Mesendoderm (in vitro differentiated cells): ENCODE results near the gene ARL13B.

ENCODE experiments used
- DNase-seq: peaks from one replicate; pipeline ENCODE4 v3.0.0; 2013
- H2AK5ac ChIP-seq: 2 replicates; pipeline ENCODE4 v1.6.1; 2013; ENCODE audit warnings: low read length, inconsistent platforms
- H2BK120ac ChIP-seq: 2 replicates; pipeline ENCODE4 v1.6.1; 2013; ENCODE audit warnings: low read depth, mild to moderate bottlenecking, low read length, moderate library complexity, mixed read lengths
- H2BK15ac ChIP-seq: replicated peaks from 2 replicates; pipeline ENCODE4 v1.6.1; 2013; ENCODE audit warnings: low read depth, mild to moderate bottlenecking, moderate library complexity
- H2BK5ac ChIP-seq: 2 replicates; pipeline ENCODE4 v1.6.1; 2013; ENCODE audit warnings: low read length, inconsistent platforms
- H3K18ac ChIP-seq: 2 replicates; pipeline ENCODE4 v1.6.1; 2013; ENCODE audit warnings: mild to moderate bottlenecking, low read length, mixed read lengths
- H3K23ac ChIP-seq: one replicate; pipeline ENCODE4 v1.6.1; 2013; ENCODE audit warnings: low read length
- H3K27ac ChIP-seq: 2 replicates; pipeline ENCODE4 v1.5.1; 2013; ENCODE audit warnings: low read depth, mild to moderate bottlenecking, inconsistent platforms, low read length, moderate library complexity
- H3K27me3 ChIP-seq: 2 replicates; pipeline ENCODE4 v1.6.1; 2013; ENCODE audit warnings: low read length, control low read depth, mild to moderate bottlenecking, inconsistent platforms; ENCODE audit not compliant: insufficient read depth, poor library complexity
- H3K36me3 ChIP-seq: 2 replicates; pipeline ENCODE4 v1.6.1; 2013; ENCODE audit warnings: low read length, inconsistent platforms; ENCODE audit not compliant: control insufficient read depth, insufficient read depth
- H3K4ac ChIP-seq: one replicate; pipeline ENCODE4 v1.6.1; 2013; ENCODE audit warnings: low read depth, mild to moderate bottlenecking, low read length, moderate library complexity
- H3K4me1 ChIP-seq: 2 replicates; pipeline ENCODE4 v1.6.1; 2013; ENCODE audit warnings: low read depth, low read length, inconsistent platforms; ENCODE audit not compliant: control insufficient read depth
- H3K4me2 ChIP-seq: 2 replicates; pipeline ENCODE4 v1.6.1; 2013; ENCODE audit warnings: low read length
- H3K4me3 ChIP-seq: 2 replicates; pipeline ENCODE4 v1.5.1; 2013; ENCODE audit warnings: mild to moderate bottlenecking, low read length
- H3K56ac ChIP-seq: one replicate; pipeline ENCODE4 v1.6.1; 2013; ENCODE audit warnings: low read length
- H3K79me1 ChIP-seq: 2 replicates; pipeline ENCODE4 v1.6.1; 2013; ENCODE audit warnings: low read length, inconsistent platforms
- H3K79me2 ChIP-seq: 2 replicates; pipeline ENCODE4 v1.6.1; 2013; ENCODE audit warnings: mild to moderate bottlenecking, low read length; ENCODE audit not compliant: control insufficient read depth, insufficient read depth
- H3K9ac ChIP-seq: 2 replicates; pipeline ENCODE4 v1.6.1; 2013; ENCODE audit warnings: low read length, inconsistent platforms
- H4K5ac ChIP-seq: one replicate; pipeline ENCODE4 v1.6.1; 2013; ENCODE audit warnings: low read length
- H4K8ac ChIP-seq: one replicate; pipeline ENCODE4 v1.6.1; 2013; ENCODE audit warnings: low read depth, mild to moderate bottlenecking, control low read depth, low read length, moderate library complexity
- WGBS: extraction: QIAGEN DNeasy Blood & Tissue Kit; methylation state at CpG from one replicate; pipeline ENCODE4 v1.1.7; 2013; ENCODE audit warnings: low lambda C conversion rate, missing lambda C conversion rate; ENCODE audit not compliant: insufficient coverage; ENCODE audit errors: extremely low coverage; 5-methylcytosine and 5-hydroxymethylcytosine counted together

ARL13B gene

DNA sequence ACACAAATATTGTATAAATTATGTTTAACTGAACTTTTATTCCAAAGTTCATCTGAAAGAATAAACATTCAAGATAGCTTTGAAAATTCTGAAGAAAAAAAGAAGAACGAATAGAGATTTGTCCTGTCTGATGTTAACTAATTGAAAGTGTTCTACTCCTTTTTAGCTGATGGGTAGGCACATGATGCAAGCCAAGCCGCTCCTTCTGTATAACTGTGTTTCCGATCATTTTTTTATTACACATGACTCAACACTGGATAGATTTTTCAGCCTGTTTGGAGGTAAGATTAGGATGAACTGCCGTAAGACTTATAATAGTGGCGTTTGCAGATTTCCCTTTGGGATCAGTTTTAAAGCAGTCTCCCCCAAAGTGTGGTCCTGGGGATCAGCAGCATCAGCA lies 101.9 kb downstream of the ARL13B start:
- Histone ChIP-seq H3K4ac (no peak overlapping the region), H4K8ac (no peak overlapping the region), H3K4me1 (no peaks in the 10 kb centered on the region), H3K27ac (no peak overlapping the region), H4K5ac (no peak overlapping the region), H2BK15ac (no peak overlapping the region), H2BK120ac (no peak overlapping the region), H3K27me3 (no peaks in the 10 kb centered on the region), H3K9ac (no peak overlapping the region), H3K23ac (no peak overlapping the region), H3K56ac (no peak overlapping the region), H3K4me3 (no peak overlapping the region), H3K36me3 (no peaks in the 10 kb centered on the region), H2AK5ac (no peak overlapping the region), H3K79me2 (no peaks in the 10 kb centered on the region), H2BK5ac (no peak overlapping the region), H3K4me2 (no peak overlapping the region), H3K79me1 (no peaks in the 10 kb centered on the region), H3K18ac (no peak overlapping the region)
- DNase-seq = no peak
- no CpG with 5 or more reads among the region's 5 CpGs for WGBS

DNA sequence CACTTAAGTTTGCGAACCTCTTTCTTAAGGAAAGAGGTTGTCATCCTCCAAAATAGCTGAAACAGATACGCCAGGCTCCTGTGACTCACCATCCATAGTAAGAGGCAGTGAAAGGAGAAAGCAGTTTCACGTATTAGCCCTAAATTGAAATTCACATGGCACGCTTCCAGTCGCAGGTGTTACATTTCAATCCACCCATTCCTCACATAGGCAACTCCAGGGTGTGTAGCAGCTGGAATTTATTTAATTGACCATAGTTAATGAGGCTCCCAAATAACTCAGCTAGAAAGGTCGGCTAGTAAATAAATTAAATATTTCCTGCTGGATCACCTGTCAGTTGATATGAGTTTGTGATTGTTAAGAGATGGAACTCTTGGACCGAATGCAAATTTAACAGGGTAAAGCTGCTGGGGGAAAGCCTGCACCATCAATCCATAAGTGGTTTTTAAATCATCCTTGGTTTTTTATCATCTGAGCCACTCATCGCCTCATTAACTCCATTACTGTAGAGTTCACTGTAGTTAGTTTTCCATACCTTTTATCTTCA lies 102.5 kb downstream of the ARL13B start:
- no peaks in the 10 kb centered on the region for H3K79me1 ChIP-seq
- no peak overlapping the region for H2BK120ac ChIP-seq
- H3K4ac ChIP-seq = peak overlapping the region; percentile 52
- DNase-seq = no peak
- no peak overlapping the region for H3K23ac ChIP-seq
- H3K18ac ChIP-seq = no peak overlapping the region
- H3K79me2 ChIP-seq = no peaks in the 10 kb centered on the region
- H3K4me2 ChIP-seq = no peak overlapping the region
- H4K5ac ChIP-seq = no peak overlapping the region
- H3K9ac ChIP-seq = no peak overlapping the region
- no peaks in the 10 kb centered on the region for H3K4me1 ChIP-seq
- H4K8ac ChIP-seq = no peak overlapping the region
- H3K27ac ChIP-seq = no peak overlapping the region
- WGBS = no CpG with 5 or more reads among the region's 8 CpGs
- no peak overlapping the region for H3K4me3 ChIP-seq
- H3K27me3 ChIP-seq = no peaks in the 10 kb centered on the region
- no peak overlapping the region for H3K56ac ChIP-seq
- H2AK5ac ChIP-seq = no peak overlapping the region
- H2BK15ac ChIP-seq = no peak overlapping the region
- H3K36me3 ChIP-seq = no peaks in the 10 kb centered on the region
- no peak overlapping the region for H2BK5ac ChIP-seq

DNA sequence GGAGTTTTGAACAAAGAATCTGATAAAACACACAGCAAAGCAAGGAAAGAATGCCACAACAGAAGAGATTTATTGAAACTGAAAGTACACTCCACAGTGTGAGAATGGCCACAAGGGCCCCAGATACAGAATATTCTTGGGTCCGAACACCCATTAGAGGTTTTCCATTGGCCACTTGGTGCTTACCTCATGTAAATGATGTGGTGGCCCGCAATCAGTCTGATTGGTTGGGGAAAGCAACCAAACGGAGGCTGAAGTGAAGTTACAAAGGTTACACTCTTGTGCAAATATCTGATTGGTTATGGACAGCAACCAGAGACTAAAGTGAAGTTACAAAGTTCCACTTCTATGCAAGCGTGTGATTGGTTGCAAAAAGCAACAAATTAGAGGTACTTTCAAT lies 103.3 kb downstream of the ARL13B start:
- Histone ChIP-seq H2BK5ac (no peak overlapping the region), H3K4me1 (no peaks in the 10 kb centered on the region), H4K5ac (no peak overlapping the region), H3K27me3 (no peaks in the 10 kb centered on the region), H3K4ac (no peak overlapping the region), H3K18ac (no peak overlapping the region), H3K79me2 (no peaks in the 10 kb centered on the region), H3K27ac (no peak overlapping the region), H3K4me2 (no peak overlapping the region), H3K56ac (no peak overlapping the region), H3K79me1 (no peaks in the 10 kb centered on the region), H4K8ac (no peak overlapping the region), H2BK15ac (no peak overlapping the region), H3K23ac (no peak overlapping the region), H3K4me3 (no peak overlapping the region), H3K9ac (no peak overlapping the region), H3K36me3 (no peaks in the 10 kb centered on the region), H2BK120ac (no peak overlapping the region), H2AK5ac (no peak overlapping the region)
- DNase-seq = no peak
- WGBS = no CpG with 5 or more reads among the region's 4 CpGs

DNA sequence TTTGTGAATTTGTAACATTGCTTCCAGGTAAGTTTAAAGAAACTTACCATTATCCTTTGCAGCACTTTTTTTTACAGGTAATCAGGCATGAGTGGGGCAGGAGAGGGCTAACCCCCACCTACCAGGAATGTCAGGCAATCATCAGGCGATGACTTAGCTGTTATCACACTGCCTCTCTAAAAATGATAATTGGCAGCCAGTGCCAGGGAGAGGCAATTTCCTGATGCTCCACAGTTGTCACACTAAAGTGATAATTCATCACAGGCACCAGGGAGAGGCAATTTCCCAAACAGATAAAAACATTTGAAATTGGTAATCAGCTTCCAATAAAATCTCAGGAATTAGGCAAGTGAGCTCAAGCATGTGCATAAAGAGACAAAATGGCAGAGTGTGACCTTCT lies 109.2 kb downstream of the ARL13B start:
- no peak overlapping the region for H3K27ac ChIP-seq
- no peak overlapping the region for H2AK5ac ChIP-seq
- no peak overlapping the region for H3K4me2 ChIP-seq
- no peaks in the 10 kb centered on the region for H3K36me3 ChIP-seq
- no peak overlapping the region for H2BK5ac ChIP-seq
- no peak overlapping the region for H3K9ac ChIP-seq
- H2BK120ac ChIP-seq = no peak overlapping the region
- no peak overlapping the region for H4K8ac ChIP-seq
- no peak overlapping the region for H3K4me3 ChIP-seq
- no peak overlapping the region for H3K18ac ChIP-seq
- peaks cover 3% of the 10 kb centered on the region for H3K4me1 ChIP-seq
- WGBS = no CpG with 5 or more reads among the region's 1 CpG
- peak; percentile 77 for DNase-seq
- H2BK15ac ChIP-seq = no peak overlapping the region
- H3K27me3 ChIP-seq = no peaks in the 10 kb centered on the region
- H3K56ac ChIP-seq = no peak overlapping the region
- no peak overlapping the region for H4K5ac ChIP-seq
- no peaks in the 10 kb centered on the region for H3K79me2 ChIP-seq
- H3K4ac ChIP-seq = no peak overlapping the region
- no peaks in the 10 kb centered on the region for H3K79me1 ChIP-seq
- no peak overlapping the region for H3K23ac ChIP-seq

DNA sequence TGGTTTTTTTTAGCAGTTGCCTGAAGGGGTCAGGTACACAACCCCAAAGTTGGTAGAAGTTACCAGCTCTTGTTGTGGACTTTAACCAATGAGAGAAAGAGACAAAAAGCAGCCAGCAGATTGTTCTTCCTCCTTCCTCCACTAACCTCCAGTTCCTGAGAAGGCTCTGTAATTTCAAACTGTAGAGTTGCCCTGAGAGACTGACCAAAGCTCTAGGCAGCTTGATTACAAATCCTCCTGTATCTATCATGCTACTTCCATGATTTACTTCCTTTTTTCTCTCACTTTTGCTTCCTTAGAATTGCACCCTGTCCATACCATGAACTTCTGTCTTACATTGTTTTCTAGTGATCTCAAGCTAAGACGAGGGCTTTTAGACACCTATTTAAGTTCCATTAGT lies 112.1 kb downstream of the ARL13B start:
- Histone ChIP-seq H2BK15ac (no peak overlapping the region), H3K27ac (no peak overlapping the region), H3K9ac (no peak overlapping the region), H4K8ac (no peak overlapping the region), H3K56ac (no peak overlapping the region), H3K27me3 (no peaks in the 10 kb centered on the region), H3K36me3 (no peaks in the 10 kb centered on the region), H3K4me2 (no peak overlapping the region), H2AK5ac (no peak overlapping the region), H2BK5ac (no peak overlapping the region), H3K79me2 (no peaks in the 10 kb centered on the region), H2BK120ac (no peak overlapping the region), H3K4me1 (peaks cover 3% of the 10 kb centered on the region), H3K4me3 (no peak overlapping the region), H3K79me1 (no peaks in the 10 kb centered on the region), H3K18ac (no peak overlapping the region), H3K23ac (no peak overlapping the region), H4K5ac (no peak overlapping the region), H3K4ac (no peak overlapping the region)
- WGBS = no CpG with 5 or more reads among the region's 1 CpG
- DNase-seq = no peak

DNA sequence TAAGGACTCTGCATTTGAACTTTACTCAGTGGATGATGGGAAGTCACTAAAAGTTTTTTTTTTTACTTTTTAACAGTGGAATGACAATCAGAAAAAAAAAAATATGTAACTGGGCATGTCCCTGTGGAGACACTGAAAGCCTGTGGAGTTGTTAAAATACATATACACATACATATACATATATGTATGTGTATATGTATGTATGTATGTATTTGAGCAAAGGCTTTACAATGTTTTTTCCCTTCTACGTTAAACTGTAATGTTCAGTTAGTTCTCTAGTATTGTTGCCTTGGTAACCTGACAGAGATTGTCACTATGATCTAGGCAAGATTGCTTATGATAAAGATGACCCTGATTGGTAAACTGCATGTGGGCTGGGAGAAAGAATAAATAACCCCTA lies 113.2 kb downstream of the ARL13B start:
- H3K27ac ChIP-seq = no peak overlapping the region
- no peak overlapping the region for H2BK15ac ChIP-seq
- no peak overlapping the region for H3K4ac ChIP-seq
- H4K5ac ChIP-seq = no peak overlapping the region
- H3K9ac ChIP-seq = no peak overlapping the region
- no peaks in the 10 kb centered on the region for H3K79me1 ChIP-seq
- H3K23ac ChIP-seq = no peak overlapping the region
- H3K27me3 ChIP-seq = no peaks in the 10 kb centered on the region
- no peak overlapping the region for H3K4me2 ChIP-seq
- no peak overlapping the region for H3K18ac ChIP-seq
- H3K4me3 ChIP-seq = no peak overlapping the region
- H2AK5ac ChIP-seq = no peak overlapping the region
- H3K36me3 ChIP-seq = no peaks in the 10 kb centered on the region
- H4K8ac ChIP-seq = no peak overlapping the region
- peaks cover 3% of the 10 kb centered on the region for H3K4me1 ChIP-seq
- no peak for DNase-seq
- no peak overlapping the region for H2BK120ac ChIP-seq
- no CpG with 5 or more reads among the region's 1 CpG for WGBS
- H3K79me2 ChIP-seq = no peaks in the 10 kb centered on the region
- H3K56ac ChIP-seq = no peak overlapping the region
- H2BK5ac ChIP-seq = no peak overlapping the region
